Daoy (cell line): ENCODE results near the gene OTUD7B. TPM values are rescaled to one million over a fixed set of nuclear protein-coding genes. Genes with fewer than 3 reads are reported as not detected.
"Not testable (repeated sequence)": the region's sequence is repeated elsewhere in the genome, so short reads cannot be mapped to it uniquely, and the experiment has no call there.

Experiments used
- DNase-seq: peaks from one replicate; pipeline ENCODE4 v3.0.0-alpha.2; 2015; ENCODE audit warnings: low read depth
- total RNA-seq: library from RNA; depleted of rRNA; stranded (reverse); fragments of >200 nt; shearing (Covaris generic); gene quantifications from 2 replicates; pipeline ENCODE4 v1.2.3, GENCODE V29; 2014

OTUD7B gene
- total RNA-seq, 1 experiment from 2014 or later, result 13.0 TPM

DNA sequence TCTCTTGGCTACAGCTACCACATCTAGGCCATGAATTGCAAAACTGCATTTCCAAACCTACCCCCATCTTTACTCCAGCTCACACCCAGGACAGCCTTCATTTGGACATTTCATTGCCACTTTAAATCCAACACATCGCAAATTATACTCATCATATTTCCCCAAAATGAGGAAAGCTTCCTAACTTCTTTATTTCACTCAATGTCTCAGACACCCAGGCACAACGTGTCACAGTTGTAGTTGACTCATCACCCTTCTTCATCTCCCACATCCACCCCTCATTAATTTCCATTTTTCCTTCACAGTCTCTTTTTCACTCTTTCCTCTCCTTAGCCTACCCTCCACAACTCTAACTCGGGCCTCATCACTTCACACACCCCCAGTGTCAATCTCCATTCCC lies 6.7 kb downstream of the OTUD7B start:
- no peak for DNase-seq

DNA sequence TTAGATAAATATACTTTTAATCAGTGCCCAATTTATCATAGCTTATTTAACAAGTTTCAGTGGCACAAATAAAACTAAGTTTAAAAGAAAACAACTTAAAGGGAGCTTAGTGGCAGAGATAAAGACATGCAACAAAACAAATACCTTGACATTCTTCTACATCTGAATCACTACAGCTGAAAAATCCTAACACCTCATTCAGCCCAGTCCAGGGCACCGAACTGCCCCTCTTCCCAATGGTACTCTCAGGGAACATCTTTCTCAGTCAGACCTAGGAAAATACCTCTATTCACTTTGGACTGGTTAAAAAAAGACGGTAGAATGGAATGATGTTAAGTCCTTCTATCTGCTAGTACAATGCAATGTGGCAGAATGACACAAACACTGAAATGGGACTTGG lies 8.3 kb downstream of the OTUD7B start:
- DNase-seq, result no peak

DNA sequence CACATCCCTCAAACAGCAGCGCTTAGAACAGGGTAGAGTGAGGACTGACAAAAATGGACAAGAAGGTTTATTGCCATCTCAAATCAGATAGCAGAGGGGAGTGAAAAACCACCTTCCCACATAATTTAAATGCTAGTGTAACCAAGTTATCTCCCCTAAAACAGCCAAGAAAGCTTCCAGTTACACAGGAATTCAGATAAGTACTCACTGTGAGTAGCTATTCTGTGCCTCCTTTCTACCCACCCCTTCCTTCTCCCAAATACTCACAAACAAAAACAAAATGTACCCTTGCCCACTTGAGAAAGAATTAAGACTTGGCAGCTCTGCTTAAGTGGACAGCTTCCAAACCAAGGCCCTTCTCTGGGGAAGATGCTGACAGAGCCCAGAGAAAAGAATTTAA lies 9.1 kb downstream of the OTUD7B start:
- no peak for DNase-seq

DNA sequence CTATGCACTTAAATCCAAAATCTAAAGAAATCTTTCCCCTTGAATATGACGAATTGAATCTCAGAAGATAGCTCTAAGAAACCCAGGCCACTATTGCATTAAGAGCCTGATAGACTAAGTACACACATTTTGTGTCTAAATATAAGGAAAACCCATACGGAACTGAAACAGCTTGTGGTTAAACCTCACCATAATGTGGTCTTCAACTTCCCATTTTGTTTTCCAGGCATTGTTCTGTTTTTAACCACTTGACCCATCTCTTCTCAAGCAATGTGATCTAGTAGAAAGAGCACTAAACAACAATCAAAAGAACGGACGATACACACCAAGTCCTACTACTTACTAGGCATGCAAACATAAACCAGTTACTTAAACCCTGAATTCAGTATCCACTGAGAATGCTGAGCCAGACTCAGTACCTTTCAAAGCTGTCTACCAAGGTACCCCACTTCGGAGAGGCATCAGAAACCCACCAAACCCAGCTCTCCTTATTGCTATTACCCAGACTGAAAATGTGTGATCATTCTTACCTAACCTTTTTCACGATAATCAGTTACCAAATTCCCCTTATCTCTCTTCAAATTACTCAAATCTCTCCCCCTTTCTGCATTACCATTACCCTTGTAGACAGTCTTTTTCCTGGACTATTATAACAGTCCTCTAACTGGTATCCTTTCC lies 12.8 kb downstream of the OTUD7B start:
- no peak for DNase-seq

DNA sequence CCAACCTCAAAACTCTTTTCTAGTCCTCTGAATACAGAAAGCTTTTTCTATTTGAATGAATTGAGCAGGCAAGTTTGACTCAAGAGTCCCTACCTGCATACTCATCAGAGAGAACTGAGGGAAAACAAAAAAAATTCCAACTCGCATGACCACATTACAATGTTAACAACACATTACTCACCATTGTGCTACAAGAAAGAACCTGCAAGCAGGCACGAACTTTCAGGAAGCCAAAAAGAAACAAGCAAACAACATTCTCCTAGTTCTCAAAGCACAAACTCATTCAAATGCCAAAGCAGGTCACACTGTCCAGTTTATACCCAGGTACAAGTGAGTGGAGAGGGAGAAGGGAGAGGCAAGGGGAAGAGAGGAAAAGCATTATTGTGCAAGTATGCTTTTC lies 14.6 kb downstream of the OTUD7B start:
- peak; percentile 17 for DNase-seq

DNA sequence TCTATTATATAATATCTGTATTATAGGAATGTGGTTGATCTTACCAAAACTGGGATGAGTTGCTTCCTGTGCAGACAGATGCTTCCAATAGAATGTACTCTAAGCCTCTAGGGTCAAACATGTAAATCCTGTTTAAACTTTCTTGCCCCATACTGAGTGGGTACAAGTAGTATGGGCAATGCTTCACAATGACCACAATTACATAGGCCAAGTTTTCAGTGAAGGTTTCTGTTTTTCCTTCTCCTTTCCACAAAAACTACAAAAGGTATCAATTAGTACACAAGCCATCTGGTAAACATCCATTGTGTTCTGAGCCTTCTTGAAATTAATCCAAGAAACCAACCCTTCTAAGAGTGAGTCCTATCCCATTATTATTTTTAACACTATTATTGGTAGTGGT lies 16.8 kb downstream of the OTUD7B start:
- no peak for DNase-seq

DNA sequence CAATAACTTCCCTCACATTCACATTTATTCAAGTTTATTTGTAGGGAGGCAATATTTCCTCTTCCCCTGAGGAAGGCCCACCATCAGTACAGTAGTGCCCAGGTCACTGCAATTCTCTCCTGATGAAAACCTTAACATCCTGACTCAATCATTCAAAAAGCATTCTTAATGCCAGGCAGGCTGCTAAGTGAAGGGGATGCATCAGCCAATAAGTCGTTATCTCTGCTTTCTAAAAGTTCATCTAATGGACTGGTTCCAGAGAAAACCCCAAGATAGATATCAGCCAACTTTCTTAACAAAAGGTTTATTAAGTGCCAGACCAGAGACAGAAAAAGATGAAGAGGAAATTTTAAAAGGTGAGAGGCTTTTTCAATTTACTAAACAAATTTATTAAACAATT lies 17.3 kb downstream of the OTUD7B start:
- DNase-seq, result no peak

DNA sequence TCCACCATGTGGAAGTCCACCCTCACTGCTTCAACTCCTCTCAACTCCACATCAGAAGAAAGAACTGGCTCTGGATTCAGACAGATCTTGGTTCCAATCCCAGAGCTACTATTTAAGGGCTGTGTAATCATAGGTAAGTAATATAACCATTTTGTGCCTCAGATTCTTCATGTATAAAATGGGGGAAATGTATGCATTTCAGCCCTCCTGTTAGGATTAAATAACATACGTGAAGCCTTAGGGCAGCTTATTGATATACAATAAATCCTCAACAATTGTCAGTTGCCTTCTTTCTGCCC lies 23.3 kb downstream of the OTUD7B start:
- no peak for DNase-seq

DNA sequence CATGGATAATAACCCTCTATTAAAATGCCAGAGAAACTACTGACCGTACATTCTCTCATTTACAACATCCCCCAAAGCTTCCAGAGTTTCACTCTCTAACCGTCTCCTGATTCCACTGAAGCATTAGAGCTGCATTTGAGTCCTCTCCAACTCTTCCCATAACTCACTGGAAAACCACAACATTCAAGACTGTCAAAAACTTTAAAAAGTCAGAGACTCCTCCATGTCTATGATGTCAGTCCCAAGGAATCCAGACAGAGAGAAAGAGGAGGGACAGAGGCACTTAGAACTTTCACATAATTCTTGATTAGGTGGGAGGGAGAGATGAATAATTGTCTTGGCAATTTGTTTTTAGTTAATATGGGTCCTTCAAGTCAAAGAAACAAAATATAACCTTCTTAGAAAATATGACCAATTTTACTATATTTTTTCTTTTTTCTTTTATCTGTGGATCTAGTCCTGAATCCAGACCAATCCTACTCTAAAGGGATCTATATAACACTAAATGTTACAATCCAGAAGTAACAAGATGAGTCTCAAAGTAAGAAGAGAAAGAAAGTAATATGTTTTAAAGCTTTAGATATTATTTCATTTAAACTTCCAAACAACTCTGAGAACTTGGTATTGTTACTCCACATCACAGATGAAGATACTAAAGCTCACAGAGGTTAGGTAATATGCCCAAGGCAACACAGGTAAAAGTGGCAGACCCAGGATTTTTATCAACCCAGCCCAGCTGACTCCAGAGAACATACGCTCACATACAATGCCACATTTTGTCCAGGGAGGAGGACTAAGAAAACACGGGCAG lies 23.8 kb downstream of the OTUD7B start:
- DNase-seq, result peak; percentile 81

DNA sequence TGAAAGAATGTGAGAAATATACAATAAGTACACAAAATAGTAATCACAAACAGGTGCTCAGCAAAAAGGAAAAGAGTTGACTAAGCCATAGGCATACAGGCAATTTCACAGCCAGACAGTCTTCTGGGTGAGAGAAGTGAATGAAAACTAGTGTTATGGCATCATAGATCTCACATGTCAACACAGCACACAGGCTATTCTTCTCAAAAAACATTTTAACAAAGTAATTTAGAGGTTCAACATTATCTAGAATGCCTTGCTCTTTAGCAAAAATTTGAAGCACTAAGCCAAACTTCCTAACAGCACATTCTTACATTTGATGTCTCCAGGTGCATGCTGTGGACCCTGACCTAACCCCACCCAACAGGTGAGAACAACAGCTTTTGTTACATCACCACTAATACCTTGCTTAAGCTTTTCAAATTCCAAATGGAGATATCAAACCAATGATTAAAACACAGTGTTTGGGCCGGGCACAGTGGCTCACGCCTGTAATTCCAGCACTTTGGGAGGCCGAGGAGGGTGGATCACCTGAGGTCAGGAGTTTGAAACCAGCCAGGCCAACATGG lies 30.5 kb downstream of the OTUD7B start:
- DNase-seq, result no peak

DNA sequence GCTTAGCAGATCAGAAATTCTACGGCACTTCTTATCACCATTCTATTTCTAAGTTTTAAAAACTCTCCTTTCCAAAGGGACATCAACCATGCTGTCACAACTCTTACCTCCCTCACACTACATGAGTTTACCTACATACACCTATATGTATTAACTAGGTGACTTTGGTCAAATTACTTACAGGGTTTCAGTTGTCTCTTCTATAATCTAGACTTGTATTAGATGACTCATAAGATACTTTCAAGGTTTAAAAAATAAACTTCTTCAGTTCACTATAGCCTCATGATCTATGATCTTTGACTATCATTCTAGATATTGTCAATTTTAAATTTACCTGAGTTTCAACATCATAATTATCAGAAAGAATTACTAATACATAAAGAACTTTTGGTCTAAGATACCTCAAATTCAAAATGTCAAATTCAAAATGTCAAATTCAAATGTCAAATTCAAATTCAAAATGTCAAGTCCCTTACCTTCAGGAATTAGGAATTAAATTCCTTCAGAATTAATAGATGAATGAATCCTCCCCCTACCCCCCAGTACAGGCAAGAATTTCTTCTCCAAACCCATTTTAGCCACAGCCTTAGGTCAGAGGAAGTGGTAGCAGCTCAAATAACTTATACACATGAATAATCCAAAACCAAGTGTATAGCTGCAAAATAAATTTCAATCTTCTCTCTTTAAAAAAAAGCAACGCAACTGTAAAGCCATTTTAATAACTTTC lies 31.1 kb downstream of the OTUD7B start:
- no peak for DNase-seq

DNA sequence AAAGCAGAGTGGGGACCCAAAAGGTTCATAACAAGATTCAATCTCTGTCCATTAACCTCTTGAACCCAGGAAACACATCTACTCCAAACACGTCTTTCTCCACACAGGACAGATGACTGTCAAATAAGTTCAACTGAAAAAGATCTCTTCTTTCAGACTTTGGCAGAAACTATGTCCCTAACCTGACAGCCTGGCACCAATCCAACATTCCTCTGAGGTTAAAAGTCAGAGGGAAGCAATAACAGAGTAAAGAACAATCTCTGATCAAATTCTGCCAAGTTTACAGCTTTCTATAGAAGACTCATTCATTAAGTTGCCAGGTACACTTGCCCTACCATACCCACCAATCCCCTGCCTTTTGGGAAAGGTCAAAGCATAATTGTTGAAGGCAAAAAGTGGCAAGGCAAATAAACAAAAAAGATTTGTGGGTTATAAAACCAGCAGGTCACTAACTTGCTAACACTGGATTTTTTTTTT lies 31.9 kb downstream of the OTUD7B start:
- DNase-seq, result peak; percentile 17

DNA sequence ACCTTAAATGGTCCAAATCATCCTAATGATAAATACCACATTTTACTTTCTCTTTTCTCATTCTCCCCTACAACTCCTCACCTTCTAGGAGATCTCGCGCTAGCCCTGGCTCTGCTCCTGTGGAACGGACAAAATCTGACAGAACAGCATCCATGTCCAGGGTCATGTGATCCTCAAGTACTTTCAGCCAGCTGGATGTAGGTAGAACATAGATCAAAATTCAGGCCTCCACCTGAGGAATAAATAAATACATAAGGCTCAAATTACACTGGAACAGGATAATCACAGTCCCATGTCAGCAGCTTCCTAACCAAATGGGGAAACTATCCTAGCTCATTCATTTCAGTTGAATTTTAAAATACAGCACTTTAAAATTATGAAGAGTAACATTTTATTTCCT lies 33.2 kb downstream of the OTUD7B start:
- no peak for DNase-seq

DNA sequence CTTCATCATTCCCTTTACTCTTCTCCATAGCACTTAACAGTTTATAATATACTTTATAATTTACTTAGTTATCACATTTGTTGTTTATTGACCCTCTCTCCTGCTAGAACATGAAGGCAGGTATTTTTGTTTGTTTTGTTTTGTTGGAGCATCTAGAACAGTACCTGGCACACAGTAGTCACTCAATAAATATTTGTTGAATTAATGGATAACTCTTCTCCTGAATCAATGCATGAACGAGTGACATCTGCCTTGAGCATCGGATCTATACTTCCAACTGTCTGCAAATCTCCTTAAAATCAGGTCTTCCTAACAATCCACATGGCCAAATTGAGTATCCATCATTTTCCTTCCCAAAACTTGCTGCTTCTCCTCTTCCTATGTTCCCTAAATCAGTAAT lies 38.0 kb downstream of the OTUD7B start:
- DNase-seq, result no peak

DNA sequence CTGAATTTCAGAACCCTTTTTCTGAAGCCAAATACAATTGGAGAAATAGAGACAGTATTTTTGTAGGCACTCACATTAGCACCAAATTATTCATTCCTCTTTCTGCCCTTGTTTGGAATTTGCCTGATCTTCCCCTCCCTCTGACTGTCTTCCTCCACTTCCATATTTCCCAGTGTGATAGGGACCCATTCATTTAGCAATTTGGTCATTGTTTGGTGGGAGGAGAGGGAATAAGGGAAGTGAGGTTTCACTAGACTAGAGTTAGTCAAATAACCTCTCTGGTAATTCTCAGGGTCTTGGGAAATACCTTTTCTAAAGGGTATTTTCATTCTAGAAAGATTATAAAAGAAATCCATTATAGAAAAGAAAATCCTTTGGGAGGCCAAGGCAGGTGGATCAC lies 42.9 kb downstream of the OTUD7B start:
- DNase-seq, result no peak

DNA sequence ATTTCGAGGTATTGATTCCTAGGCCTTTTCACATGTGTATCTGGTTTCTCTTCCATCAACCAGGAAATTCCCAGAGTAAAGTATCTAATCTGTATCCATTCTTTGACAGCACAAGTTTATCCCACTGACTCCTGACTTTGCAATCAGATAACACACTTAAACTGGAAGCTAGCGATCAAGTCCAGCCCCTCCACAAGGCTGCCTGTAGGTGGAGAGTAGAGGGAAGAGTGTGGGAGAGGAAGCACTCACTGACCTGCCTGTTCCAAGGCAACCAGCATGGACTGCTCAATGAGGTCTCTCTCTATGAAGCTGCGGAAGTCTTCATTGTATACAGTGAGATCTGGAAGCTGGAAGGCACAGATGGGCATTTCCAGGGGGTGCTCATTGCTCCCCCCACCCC lies 43.5 kb downstream of the OTUD7B start:
- no peak for DNase-seq

DNA sequence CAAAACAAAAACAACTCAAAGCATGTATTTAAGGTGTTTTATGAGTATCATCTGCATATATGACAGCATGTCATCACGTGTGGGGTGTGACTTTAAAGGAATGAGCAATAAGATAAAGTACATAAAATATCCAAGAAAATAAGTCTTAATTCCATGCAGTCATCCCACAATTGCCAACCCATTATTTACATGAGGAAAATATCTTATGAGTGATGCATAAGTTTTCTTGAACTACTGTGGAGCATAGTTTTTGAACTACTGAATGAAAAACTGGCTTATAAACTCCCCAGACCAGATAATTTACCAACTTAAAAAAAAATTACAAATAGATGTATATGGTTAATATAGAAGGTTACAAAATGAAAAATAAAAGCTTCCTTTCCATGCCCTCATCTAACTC lies 44.1 kb downstream of the OTUD7B start:
- no peak for DNase-seq

DNA sequence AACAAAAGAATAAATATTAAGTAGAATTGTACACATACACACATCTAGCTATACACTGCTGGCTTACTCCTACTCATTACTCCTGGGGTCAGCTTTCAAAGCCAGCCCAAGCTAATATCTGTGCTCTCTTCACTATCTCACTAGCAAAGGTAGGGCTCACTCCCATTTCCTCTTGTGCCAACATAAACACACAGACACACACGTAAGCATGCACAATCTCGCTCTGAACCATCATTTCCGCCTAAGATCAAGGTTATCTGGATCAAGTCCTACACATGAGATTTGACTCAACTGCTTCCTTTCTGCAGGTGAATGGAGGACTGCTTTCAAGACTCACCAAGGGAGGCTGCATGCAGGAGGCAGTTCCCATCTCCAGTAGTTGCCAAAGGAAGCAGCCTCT lies 45.1 kb downstream of the OTUD7B start:
- DNase-seq, result no peak

DNA sequence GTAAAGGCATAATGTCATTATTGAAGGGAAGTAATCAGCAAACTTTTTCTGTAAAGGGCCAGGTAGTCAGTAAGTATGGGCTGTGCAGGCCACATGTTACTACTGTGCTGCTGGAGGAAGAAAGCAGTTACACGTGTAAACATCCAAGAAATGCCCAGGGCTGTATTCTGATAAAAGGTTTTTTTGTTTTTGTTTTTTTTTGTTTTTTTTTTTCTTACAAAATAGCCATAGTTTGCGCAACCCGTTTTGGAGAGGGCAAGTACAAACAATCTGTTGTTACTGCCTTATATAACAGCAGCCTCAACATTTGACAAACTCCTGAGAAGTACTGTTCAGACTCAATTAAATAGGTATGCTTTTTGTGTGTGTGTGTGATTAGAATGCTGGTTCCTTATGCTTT lies 47.2 kb downstream of the OTUD7B start:
- no peak for DNase-seq

DNA sequence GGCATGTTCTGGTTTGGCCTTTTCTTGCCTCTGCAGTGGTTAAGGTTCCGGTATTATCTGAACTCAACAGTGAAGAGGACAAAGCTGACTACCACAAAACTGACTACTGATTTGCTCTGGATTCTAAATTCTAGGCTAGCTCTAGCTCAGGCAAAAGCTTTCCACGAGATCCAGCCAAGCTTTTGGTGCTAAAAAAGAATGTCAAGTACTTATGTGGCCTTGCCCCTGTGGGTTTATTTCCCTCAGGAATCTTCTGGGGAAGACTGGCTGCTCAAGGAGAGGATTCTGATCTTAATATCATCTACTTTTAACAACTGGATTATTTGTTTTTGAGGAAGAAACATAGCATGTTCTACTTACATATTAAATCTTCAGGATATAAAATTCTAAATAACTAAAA lies 47.8 kb downstream of the OTUD7B start:
- no peak for DNase-seq

DNA sequence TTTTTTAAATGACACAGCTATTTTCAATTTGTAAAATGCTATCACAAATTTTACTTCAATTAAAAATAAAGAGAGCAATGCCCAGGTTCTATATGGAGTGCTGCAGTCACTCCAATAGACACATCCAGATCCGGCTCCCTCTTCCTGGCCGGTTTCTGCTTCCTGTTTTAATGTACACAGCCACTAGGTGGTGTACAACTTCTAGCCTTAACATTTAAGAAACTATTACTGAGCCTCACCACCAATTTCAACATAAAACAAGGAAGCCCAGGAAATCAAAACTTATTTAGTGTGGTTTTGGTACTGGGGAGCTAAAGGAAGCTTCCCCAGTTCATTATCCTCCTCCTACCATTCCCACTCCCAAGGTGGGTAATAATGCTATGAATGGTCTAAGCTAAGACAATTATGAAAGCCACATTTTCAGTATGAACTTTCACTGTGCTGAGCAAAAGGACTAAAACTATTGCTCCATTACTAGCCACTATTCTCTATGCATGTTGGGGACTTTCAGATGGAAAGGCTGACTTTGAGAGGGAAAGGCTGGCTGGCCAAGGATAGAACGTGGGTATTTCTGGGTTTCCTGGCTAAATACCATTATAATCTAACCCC lies 48.4 kb downstream of the OTUD7B start:
- peak; percentile 60 for DNase-seq

DNA sequence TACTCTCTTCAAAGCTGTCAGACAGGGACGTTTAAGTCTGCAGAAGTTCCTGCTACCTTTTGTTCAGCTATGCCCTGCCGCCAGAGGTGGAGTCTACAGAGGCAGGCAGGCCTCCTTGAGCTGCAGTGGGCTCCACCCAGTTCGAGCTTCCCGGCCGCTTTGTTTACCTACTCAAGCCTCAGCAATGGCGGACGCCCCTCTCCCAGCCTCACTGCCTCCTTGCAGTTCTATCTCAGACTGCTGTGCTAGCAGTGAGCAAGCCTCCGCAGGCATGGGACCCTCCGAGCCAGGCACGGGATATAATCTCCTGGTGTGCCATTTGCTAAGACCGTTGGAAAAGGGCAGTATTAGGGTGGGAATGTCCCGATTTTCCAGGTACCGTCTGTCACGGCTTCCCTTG lies 53.0 kb downstream of the OTUD7B start:
- DNase-seq, result not testable (repeated sequence)
